T follicular helper cell (primary cell): ENCODE results near the gene UTP15.

Source experiments
- DNase-seq: peaks from one replicate; pipeline ENCODE4 v3.0.0-alpha.2; 2020; ENCODE audit warnings: low read depth

UTP15 gene

GRCh38 chr5:73623901-73624404, 58.4 kb downstream of the UTP15 start:
- no peak for DNase-seq

DNA sequence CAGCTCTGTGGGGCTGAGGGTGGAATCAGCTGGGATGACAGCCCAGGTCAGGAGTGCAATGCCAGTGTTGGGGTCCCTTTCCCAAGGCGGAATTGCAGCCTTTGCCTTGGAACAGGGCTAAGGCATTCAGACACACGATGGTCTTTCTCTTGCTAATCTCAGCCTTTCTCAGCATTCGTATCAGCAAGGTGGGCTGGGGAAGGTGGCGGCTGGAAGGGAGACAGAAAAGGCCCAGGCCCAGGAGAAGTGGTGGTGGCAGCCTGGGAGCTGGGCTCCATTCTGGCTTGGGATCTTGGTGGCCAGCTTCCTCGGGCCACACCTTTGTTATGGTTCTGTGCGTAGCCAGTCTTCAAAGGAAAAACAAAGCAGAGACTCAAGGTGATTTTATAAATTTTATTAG, 59.3 kb downstream of the UTP15 start:
- no peak for DNase-seq

GRCh38 chr5:73625372-73625943, 59.9 kb downstream of the UTP15 start:
- no peak for DNase-seq

DNA sequence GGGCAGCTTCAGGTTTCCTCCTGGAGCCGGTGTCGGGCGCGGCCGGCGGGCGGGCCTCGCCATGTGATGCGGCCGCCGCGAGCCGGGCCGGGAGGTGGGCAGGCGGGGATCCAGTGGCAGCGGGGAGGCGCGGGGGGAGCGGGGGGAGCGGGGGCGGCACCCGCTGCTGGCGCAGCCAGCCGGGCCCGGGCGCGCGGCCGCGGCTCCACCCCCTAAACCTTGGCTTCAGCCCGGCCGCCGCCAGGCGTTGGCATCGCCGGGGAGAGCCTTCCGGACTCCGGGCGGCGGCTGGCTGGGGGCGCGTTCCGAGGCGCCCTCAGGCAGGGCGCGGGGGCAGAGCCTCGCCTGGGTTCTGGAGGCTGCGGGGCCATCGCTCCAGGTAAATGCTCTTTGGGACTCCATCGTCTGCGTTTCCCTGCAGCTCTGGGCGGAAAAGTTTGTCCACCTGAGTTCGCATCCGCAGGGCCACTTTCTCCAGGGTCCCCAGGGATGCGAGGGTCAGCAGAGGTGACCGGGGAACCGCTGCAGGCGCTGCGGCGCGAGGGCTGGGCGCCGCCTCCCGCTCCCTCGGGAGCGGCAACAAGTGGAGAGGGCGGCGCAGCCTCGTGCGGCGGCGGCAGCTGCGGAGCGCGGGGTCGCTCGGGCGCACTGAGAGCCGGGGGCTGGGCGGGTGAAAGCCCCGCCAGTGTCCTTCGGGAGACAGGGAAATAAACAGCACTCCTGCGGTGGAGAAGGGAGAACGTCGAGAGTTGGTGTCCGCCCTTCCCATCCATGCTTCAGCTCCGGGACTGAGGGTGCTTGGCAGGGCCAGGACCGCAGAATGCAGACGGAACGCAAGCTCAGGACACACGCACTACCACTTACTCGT, 60.6 kb downstream of the UTP15 start, which contains the start of gene ARHGEF28:
Gene ARHGEF28, plus strand, starts transcription at position 253 of the 868 bp plus-strand sequence. CDS start 58,656 bp downstream, outside the sequence.
- peak; percentile 2 for DNase-seq

GRCh38 chr5:73626814-73627313, 61.3 kb downstream of the UTP15 start:
- DNase-seq, result no peak

DNA sequence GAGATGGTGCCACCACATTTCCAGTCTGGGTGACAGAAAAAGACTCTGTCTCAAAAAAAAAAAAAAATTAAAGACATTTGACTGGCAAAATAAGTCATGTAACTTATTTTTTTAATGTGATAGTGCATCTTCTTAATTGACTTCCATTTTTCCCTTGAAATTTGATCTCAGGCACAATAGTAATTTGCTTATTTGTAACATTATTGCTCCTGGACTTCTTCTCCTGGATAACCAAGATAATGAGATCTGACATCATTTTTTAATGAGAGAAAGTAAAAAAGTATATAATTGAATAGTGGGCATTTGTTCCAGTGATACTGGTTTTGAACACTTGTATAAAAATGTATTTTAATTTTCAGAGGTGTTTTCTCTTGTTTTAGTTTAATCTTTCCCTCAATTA, 63.9 kb downstream of the UTP15 start:
- DNase-seq, result no peak

GRCh38 chr5:73630765-73631164, 65.2 kb downstream of the UTP15 start:
- no peak for DNase-seq

- DNase-seq, result no peak
These were observed 66.0 kb downstream of the UTP15 start for GRCh38 chr5:73631500-73631899.
